ENCODE data around the gene CCL28. TPM values are rescaled to one million over a fixed set of nuclear protein-coding genes. Genes with fewer than 3 reads are reported as not detected.

Gene CCL28
- total RNA-seq, 1 donor from 2014 or later = not detected

- Mint-ChIP-seq H3K9me3 (no peaks in the 10 kb centered on the region), H3K36me3 (no peaks in the 10 kb centered on the region), H3K4me1 (ENCODE audit: unreplicated experiment) (no peaks in the 10 kb centered on the region), H3K27me3 (peaks cover 3% of the 10 kb centered on the region), H3K4me3 (no peak overlapping the region), H3K27ac (no peak overlapping the region)
- peak; percentile 93 for TF ChIP-seq CTCF (conservative IDR thresholded peaks at IDR 0.05)
- no peak for DNase-seq (ENCODE audit: extremely low spot score, unreplicated experiment)
These were observed 22.4 kb downstream of the CCL28 start for GRCh38 chr5:43389679-43390329.

- no peaks in the 10 kb centered on the region for H3K36me3 Mint-ChIP-seq
- DNase-seq (ENCODE audit: extremely low spot score, unreplicated experiment) = no peak
These were observed 25.2 kb downstream of the CCL28 start for GRCh38 chr5:43386960-43387362.

GRCh38 chr5:43376496-43377140, 35.6 kb downstream of the CCL28 start:
- Mint-ChIP-seq H3K4me1 (ENCODE audit: unreplicated experiment) (no peaks in the 10 kb centered on the region), H3K27me3 (peaks cover 2% of the 10 kb centered on the region), H3K27ac (no peak overlapping the region), H3K4me3 (no peak overlapping the region), H3K9me3 (no peaks in the 10 kb centered on the region), H3K36me3 (no peaks in the 10 kb centered on the region)
- no peak for DNase-seq (ENCODE audit: extremely low spot score, unreplicated experiment)
- no peak for TF ChIP-seq CTCF (conservative IDR thresholded peaks at IDR 0.05)

More at GRCh38 chr5:43386960-43387362, 25.2 kb downstream of the CCL28 start:
- Mint-ChIP-seq H3K9me3 (no peaks in the 10 kb centered on the region), H3K27ac (no peak overlapping the region), H3K4me3 (no peak overlapping the region), H3K27me3 (peaks cover under 1% of the 10 kb centered on the region), H3K4me1 (ENCODE audit: unreplicated experiment) (no peaks in the 10 kb centered on the region)
- TF ChIP-seq CTCF (conservative IDR thresholded peaks at IDR 0.05) = no peak

- Mint-ChIP-seq H3K27ac (no peak overlapping the region), H3K9me3 (no peaks in the 10 kb centered on the region), H3K4me1 (ENCODE audit: unreplicated experiment) (no peaks in the 10 kb centered on the region), H3K36me3 (no peaks in the 10 kb centered on the region), H3K27me3 (no peaks in the 10 kb centered on the region), H3K4me3 (no peak overlapping the region)
- no peak for TF ChIP-seq CTCF (conservative IDR thresholded peaks at IDR 0.05)
- DNase-seq (ENCODE audit: extremely low spot score, unreplicated experiment) = no peak
These were observed 40.4 kb downstream of the CCL28 start for GRCh38 chr5:43371821-43372220.

- no peak overlapping the region for H3K27ac Mint-ChIP-seq
- peaks cover 4% of the 10 kb centered on the region for H3K27me3 Mint-ChIP-seq
- no peaks in the 10 kb centered on the region for H3K4me1 Mint-ChIP-seq (ENCODE audit: unreplicated experiment)
- H3K36me3 Mint-ChIP-seq = no peaks in the 10 kb centered on the region
- H3K4me3 Mint-ChIP-seq = no peak overlapping the region
- H3K9me3 Mint-ChIP-seq = no peaks in the 10 kb centered on the region
- DNase-seq (ENCODE audit: extremely low spot score, unreplicated experiment) = no peak
- TF ChIP-seq CTCF (conservative IDR thresholded peaks at IDR 0.05) = no peak
These were observed 41.8 kb downstream of the CCL28 start for GRCh38 chr5:43370352-43370751.

All from type B pancreatic cell (in vitro differentiated cells).